IPS-18a (cell line): ENCODE results near the gene TUBB3.

Experiments
- H3K27ac ChIP-seq: one replicate; pipeline ENCODE4 v1.5.1; 2013; ENCODE audit warnings: low read length
- H3K27me3 ChIP-seq: one replicate; pipeline ENCODE4 v1.6.1; 2013; ENCODE audit warnings: mild to moderate bottlenecking, low read length; ENCODE audit not compliant: control insufficient read depth, insufficient read depth
- H3K36me3 ChIP-seq: one replicate; pipeline ENCODE4 v1.6.1; 2013; ENCODE audit warnings: low read depth, low read length; ENCODE audit not compliant: control insufficient read depth
- H3K4me1 ChIP-seq: one replicate; pipeline ENCODE4 v1.6.1; 2013; ENCODE audit warnings: low read depth, low read length; ENCODE audit not compliant: control insufficient read depth
- H3K4me3 ChIP-seq: one replicate; pipeline ENCODE4 v1.5.1; 2013; ENCODE audit warnings: low read length
- H3K9ac ChIP-seq: one replicate; pipeline ENCODE4 v1.6.1; 2013; ENCODE audit warnings: mild to moderate bottlenecking, low read length, moderate library complexity
- H3K9me3 ChIP-seq: one replicate; pipeline ENCODE4 v1.6.1; 2013; ENCODE audit warnings: low read depth, low read length; ENCODE audit not compliant: control insufficient read depth

Gene TUBB3

DNA sequence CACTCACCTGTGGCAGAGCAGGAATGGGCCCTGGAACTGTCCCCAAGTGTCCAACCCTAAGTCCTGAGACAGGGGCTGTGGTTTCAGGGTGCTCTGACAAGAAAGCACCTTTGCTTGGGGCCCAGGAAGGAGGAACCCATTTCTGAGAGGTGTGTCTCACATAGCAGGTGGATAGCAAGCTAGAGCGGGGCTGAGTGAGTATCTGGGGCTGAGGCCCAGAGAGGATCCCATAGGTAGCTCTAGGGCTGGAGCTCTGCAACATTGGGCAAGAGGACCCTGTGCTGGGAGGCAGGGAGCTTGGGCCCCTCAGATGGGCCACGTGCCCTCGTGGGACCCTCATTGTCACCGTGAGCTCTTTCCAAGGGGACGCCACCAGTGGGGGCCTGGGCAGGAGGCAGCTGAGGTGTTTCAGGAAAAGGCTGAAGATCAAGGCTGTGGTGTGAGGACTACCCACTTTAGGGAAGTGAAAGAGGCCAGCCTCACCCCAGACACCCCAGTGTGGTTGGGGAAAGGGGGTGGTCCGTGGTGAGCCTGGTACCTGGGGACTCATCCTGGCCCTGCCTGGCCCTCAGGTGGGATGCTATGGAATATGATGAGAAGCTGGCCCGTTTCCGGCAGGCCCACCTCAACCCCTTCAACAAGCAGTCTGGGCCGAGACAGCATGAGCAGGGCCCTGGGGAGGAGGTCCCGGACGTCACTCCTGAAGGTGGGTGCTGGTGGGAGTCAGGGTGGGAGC, 30.7 kb downstream of the TUBB3 start:
- Histone ChIP-seq H3K9ac (no peak overlapping the region), H3K4me1 (peaks cover 4% of the 10 kb centered on the region), H3K9me3 (no peaks in the 10 kb centered on the region), H3K27ac (no peak overlapping the region), H3K4me3 (no peak overlapping the region), H3K36me3 (no peaks in the 10 kb centered on the region), H3K27me3 (peaks cover 12% of the 10 kb centered on the region)

DNA sequence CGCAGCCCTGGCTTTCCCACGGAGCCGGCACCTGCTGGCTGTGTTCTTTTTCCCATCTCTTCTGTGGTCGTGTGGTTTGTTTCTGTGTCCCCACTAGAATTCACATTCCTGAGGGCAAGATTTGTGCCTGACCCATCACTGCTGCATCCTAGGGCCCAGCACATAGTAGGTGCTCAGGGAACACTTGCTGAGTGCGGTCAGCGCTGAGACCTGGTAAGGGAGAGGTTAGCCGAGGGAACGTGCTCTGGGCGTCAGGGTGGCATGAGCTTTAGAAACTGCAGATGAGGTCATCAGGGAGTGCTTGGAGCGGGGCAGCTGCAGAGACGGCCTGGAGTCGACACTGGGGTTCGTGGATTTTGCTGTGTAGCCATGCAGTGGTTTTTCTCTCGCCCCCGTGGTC, 31.3 kb downstream of the TUBB3 start:
- Histone ChIP-seq H3K36me3 (no peaks in the 10 kb centered on the region), H3K9me3 (no peaks in the 10 kb centered on the region), H3K4me1 (peaks cover 4% of the 10 kb centered on the region), H3K9ac (no peak overlapping the region), H3K27me3 (peaks cover 7% of the 10 kb centered on the region), H3K27ac (no peak overlapping the region), H3K4me3 (no peak overlapping the region)

- H3K27ac ChIP-seq: no peak overlapping the region
- H3K27me3 ChIP-seq: no peaks in the 10 kb centered on the region
- H3K9ac ChIP-seq: no peak overlapping the region
- no peak overlapping the region for H3K4me3 ChIP-seq
- H3K9me3 ChIP-seq: no peaks in the 10 kb centered on the region
- peaks cover 4% of the 10 kb centered on the region for H3K4me1 ChIP-seq
- H3K36me3 ChIP-seq: no peaks in the 10 kb centered on the region
These were observed 32.0 kb downstream of the TUBB3 start for GRCh38 chr16:89955001-89955685.

- H3K36me3 ChIP-seq: no peaks in the 10 kb centered on the region
- H3K4me3 ChIP-seq: no peak overlapping the region
- H3K27me3 ChIP-seq: no peaks in the 10 kb centered on the region
- H3K9ac ChIP-seq: no peak overlapping the region
- no peaks in the 10 kb centered on the region for H3K9me3 ChIP-seq
- peaks cover 4% of the 10 kb centered on the region for H3K4me1 ChIP-seq
- H3K27ac ChIP-seq: no peak overlapping the region
These were observed 33.5 kb downstream of the TUBB3 start for GRCh38 chr16:89956505-89957215.

DNA sequence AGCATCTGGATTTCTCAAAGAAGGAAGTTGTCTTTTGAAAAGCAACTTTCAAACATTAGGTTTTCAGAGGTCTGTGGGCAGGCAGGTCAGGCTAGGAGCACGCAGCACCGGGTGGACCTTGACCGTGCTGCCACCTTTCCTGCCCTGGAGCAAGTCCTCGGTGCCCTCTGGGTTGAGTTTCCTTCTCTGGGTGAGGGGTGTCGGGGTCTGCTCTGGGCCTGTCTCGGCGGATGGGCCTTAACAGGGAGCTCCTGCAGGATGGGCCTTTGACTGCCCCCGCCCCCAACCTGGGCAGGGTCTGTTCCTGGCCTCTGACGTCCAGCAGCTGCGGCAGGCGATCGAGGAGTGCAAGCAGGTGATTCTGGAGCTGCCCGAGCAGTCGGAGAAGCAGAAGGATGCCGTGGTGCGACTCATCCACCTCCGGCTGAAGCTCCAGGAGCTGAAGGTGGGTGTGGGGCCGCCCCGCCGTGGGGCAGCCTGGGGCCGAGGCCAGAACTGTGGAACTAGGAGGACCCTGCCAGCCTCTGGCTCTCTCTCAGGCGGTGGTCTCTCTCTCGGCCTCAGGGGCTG, 34.2 kb downstream of the TUBB3 start:
- no peaks in the 10 kb centered on the region for H3K9me3 ChIP-seq
- H3K36me3 ChIP-seq: no peaks in the 10 kb centered on the region
- peaks cover 4% of the 10 kb centered on the region for H3K4me1 ChIP-seq
- H3K27ac ChIP-seq: no peak overlapping the region
- no peak overlapping the region for H3K4me3 ChIP-seq
- no peak overlapping the region for H3K9ac ChIP-seq
- H3K27me3 ChIP-seq: no peaks in the 10 kb centered on the region

DNA sequence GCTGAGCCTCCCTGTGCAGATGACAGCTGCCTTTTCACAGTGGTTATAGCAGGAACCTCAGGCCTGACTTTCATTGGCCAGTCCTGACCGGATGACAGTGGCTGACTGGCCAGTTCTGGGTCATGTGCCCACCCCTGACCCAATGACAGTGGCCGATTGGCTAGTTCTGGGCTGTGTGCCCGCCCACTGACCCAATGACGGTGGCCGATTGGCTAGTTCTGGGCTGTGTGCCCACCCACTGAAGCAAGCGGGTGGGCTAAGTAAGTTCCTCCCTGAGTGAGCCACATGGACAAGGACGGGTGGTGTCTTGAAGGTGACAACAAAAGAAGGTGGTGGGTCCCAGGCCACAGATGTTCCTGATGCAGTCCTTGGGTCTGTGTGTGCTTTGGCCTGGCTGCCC, 34.9 kb downstream of the TUBB3 start:
- H3K9ac ChIP-seq: no peak overlapping the region
- H3K9me3 ChIP-seq: no peaks in the 10 kb centered on the region
- H3K36me3 ChIP-seq: no peaks in the 10 kb centered on the region
- no peak overlapping the region for H3K27ac ChIP-seq
- no peak overlapping the region for H3K4me3 ChIP-seq
- H3K27me3 ChIP-seq: no peaks in the 10 kb centered on the region
- peaks cover 4% of the 10 kb centered on the region for H3K4me1 ChIP-seq

- H3K27ac ChIP-seq: no peak overlapping the region
- no peaks in the 10 kb centered on the region for H3K9me3 ChIP-seq
- H3K27me3 ChIP-seq: no peaks in the 10 kb centered on the region
- H3K4me1 ChIP-seq: peaks cover 4% of the 10 kb centered on the region
- H3K4me3 ChIP-seq: no peak overlapping the region
- no peaks in the 10 kb centered on the region for H3K36me3 ChIP-seq
- no peak overlapping the region for H3K9ac ChIP-seq
These were observed 35.5 kb downstream of the TUBB3 start for GRCh38 chr16:89958596-89958995.

DNA sequence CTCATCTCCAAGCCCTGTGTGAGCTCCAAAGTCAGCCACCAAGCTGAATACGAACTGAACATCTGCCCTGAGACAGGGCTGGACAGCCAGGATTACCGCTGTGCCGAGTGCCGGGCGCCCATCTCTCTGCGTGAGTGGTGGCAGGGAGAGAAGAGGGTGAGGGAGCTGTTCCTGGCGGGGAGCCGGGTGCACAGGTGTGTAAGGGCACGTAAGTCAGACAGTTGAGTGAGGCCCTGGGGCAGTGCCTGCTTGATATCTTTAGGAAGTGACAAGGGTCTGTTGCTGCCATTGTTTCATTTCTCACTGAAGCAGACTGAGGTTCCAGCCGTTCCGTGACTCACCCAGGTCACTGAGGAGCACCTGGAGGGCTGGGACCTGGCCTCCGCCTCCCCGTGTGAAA, 37.8 kb downstream of the TUBB3 start:
- Histone ChIP-seq H3K27ac (no peak overlapping the region), H3K9me3 (no peaks in the 10 kb centered on the region)

GRCh38 chr16:89961920-89962319, 38.8 kb downstream of the TUBB3 start:
- no peak overlapping the region for H3K9ac ChIP-seq
- H3K9me3 ChIP-seq: no peaks in the 10 kb centered on the region
- H3K4me3 ChIP-seq: no peak overlapping the region
- no peaks in the 10 kb centered on the region for H3K4me1 ChIP-seq
- H3K27me3 ChIP-seq: no peaks in the 10 kb centered on the region
- no peak overlapping the region for H3K27ac ChIP-seq
- H3K36me3 ChIP-seq: peaks cover 4% of the 10 kb centered on the region

More for the DNA sequence above, 37.8 kb downstream of the TUBB3 start:
- Histone ChIP-seq H3K4me1 (no peaks in the 10 kb centered on the region), H3K36me3 (peaks cover 4% of the 10 kb centered on the region), H3K9ac (no peak overlapping the region), H3K4me3 (no peak overlapping the region), H3K27me3 (no peaks in the 10 kb centered on the region)

DNA sequence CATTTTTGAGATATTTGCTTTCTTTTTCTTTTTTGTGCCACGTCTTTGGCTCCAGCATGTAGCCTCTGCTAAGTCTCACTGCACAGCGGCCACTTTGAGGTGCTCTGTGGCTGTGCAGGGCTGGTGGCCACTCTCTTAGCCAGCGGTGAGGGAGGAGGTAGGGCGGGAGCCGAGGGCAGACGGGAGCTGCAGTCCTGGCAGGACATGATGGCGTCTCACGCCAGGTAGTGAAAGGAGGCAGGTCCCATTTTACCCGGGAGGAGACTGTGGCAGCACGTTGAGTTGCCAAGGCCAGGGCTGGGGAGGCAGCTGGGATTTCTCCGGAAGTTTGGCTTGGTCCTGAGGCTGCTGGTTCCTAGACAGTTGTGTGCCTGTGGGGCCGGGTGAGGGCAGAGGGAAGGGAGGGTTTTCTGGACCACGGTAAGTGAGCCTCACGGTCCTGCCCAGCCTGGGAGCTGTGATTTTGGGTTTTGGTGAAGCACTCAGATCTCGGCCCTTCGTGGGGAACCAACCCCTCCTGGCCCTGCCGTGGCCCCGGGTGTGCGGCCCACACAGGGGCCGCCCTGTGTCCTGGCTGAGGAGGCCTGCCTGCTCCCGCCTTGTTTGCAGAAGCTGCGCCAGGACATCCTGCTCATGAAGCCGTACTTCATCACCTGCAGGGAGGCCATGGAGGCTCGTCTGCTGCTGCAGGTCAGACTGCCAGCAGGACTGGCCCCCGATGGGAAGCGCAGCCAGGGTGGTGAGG, 39.8 kb downstream of the TUBB3 start:
- H3K9ac ChIP-seq: no peak overlapping the region
- no peaks in the 10 kb centered on the region for H3K4me1 ChIP-seq
- no peak overlapping the region for H3K27ac ChIP-seq
- no peaks in the 10 kb centered on the region for H3K27me3 ChIP-seq
- peaks cover 4% of the 10 kb centered on the region for H3K36me3 ChIP-seq
- H3K4me3 ChIP-seq: no peak overlapping the region
- no peaks in the 10 kb centered on the region for H3K9me3 ChIP-seq

DNA sequence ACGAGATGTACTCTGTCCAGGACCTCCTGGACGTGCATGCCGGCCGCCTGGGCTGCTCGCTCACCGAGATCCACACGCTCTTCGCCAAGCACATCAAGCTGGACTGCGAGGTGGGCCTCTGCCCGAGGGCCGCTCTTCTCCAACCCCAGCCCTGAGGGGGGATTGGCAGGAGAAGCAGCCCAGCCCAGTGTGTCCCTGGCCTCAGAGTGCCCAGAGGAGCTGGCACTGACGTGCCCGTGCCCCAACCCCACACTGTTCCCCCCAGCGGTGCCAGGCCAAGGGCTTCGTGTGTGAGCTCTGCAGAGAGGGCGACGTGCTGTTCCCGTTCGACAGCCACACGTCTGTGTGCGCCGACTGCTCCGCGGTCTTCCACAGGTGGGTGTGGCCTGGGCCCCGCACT, 41.1 kb downstream of the TUBB3 start:
- Histone ChIP-seq H3K27ac (no peak overlapping the region), H3K4me3 (no peak overlapping the region), H3K36me3 (peaks cover 4% of the 10 kb centered on the region), H3K27me3 (no peaks in the 10 kb centered on the region), H3K4me1 (no peaks in the 10 kb centered on the region), H3K9ac (no peak overlapping the region), H3K9me3 (no peaks in the 10 kb centered on the region)
